Transverse colon (tissue), 4 donors: Measurements from ENCODE around the gene MUC15. TPM values are rescaled to one million over a fixed set of nuclear protein-coding genes. Genes with fewer than 3 reads are reported as not detected.

Source experiments
- DNase-seq: peaks from one replicate; pipeline ENCODE4 v3.0.0-alpha.2; 2019
- H3K27ac ChIP-seq, 4 donors: fragments of 200-600 bp; sonication (generic); 2 replicates each; pipeline ENCODE4 v1.5.1; 2016 to 2018; ENCODE audit warnings: inconsistent platforms in 4 of 4
- H3K27me3 ChIP-seq: fragments of 200-600 bp; sonication (generic); 2 replicates; pipeline ENCODE4 v1.5.1; 2017; ENCODE audit warnings: inconsistent platforms
- H3K36me3 ChIP-seq, 4 donors: fragments of 200-600 bp; sonication (generic); 2 replicates each; pipeline ENCODE4 v1.5.1; 2017 to 2019; ENCODE audit warnings: inconsistent platforms in 4 of 4
- H3K4me1 ChIP-seq, 4 donors: fragments of 200-600 bp; sonication (generic); 2 replicates each; pipeline ENCODE4 v1.5.1; 2017 to 2020; ENCODE audit warnings: inconsistent platforms in 4 of 4
- H3K4me3 ChIP-seq, 4 donors: fragments of 200-600 bp; sonication (generic); 1 replicate in 1 of 4; 2 replicates in 3 of 4; pipeline versions ENCODE4 v1.5.1 to v1.6.1; 2017 to 2019; ENCODE audit warnings: inconsistent platforms in 4 of 4
- H3K9me3 ChIP-seq, 2 donors: fragments of 200-600 bp; sonication (generic); 2 replicates each; pipeline ENCODE4 v1.5.1; 2017 to 2019; ENCODE audit warnings: inconsistent platforms in 2 of 2
- CTCF ChIP-seq, 5 experiments: fragments of 200-600 bp in 3 of 5; fragments of 450-650 bp in 2 of 5; sonication (generic) in 3 of 5; IDR thresholded peaks; 1 replicate in 2 of 5; 2 replicates in 3 of 5; pipeline ENCODE4 v1.5.1; 2016 to 2017; ENCODE audit warnings: antibody characterized with exemption in 5 of 5, inconsistent platforms in 3 of 5, mild to moderate bottlenecking in 2 of 5, moderate library complexity in 1 of 5
- EP300 ChIP-seq: sonication (generic); formaldehyde crosslinking; IDR thresholded peaks from one replicate; pipeline ENCODE4 v1.6.1; 2017; ENCODE audit warnings: antibody characterized with exemption, low read depth
- POLR2A ChIP-seq: fragments of 450-650 bp; IDR thresholded peaks from one replicate; pipeline ENCODE4 v1.6.1; 2016; ENCODE audit warnings: antibody characterized with exemption, mild to moderate bottlenecking, moderate library complexity
- POLR2AphosphoS5 ChIP-seq, 3 donors: sonication (generic); formaldehyde crosslinking; IDR thresholded peaks; one replicate each; pipeline ENCODE4 v1.6.1; 2016; ENCODE audit warnings: antibody characterized with exemption in 3 of 3
- WGBS, 2 donors: methylation state at CpG; one replicate each; pipeline ENCODE4 v1.1.5; 2018; ENCODE audit warnings: low coverage in 1 of 2; 5-methylcytosine and 5-hydroxymethylcytosine counted together
- in situ Hi-C, 4 donors: fragments of 200-750 bp; cut with MboI; loops; one replicate each; pipeline versions ENCODE4 v1.15.0 to v1.15.1; 2017; ENCODE audit warnings: low sequenced_read_pairs in 3 of 4, low pct_ligation_motif_present in 1 of 4, low pct_unique_long_range_greater_than_20kb in 1 of 4
- intact Hi-C: fragments of 100-400 bp; cut with DNase I; formaldehyde crosslinking; loops from one replicate; pipeline ENCODE4 v1.15.1; 2023; ENCODE audit warnings: low total_unique reads
- total RNA-seq, 4 donors: library from RNA; depleted of rRNA; stranded (reverse); fragments of >200 nt; gene quantifications; one replicate each; pipeline ENCODE4 v1.1.0, GENCODE V29; 2016

MUC15 gene
- total RNA-seq, 4 donors from 2014 or later: not detected

GRCh38 chr11:26572770-26573402, 823 bp upstream of the MUC15 start:
- no peaks in the 10 kb centered on the region for H3K36me3 ChIP-seq
- no peak for TF ChIP-seq CTCF (IDR thresholded peaks at IDR 0.05)
- TF ChIP-seq POLR2A: no peak
- no peak for TF ChIP-seq POLR2AphosphoS5 (IDR thresholded peaks at IDR 0.05)
- no peak for TF ChIP-seq EP300
- intact Hi-C loops (no loop called here), in situ Hi-C loops (no loop called here)
- DNase-seq: no peak
- H3K27ac ChIP-seq: no peak overlapping the region
- WGBS, 2 donors: 77 to 83% methylated on average over 11 of the region's 11 CpGs
- H3K9me3 ChIP-seq: no peaks in the 10 kb centered on the region
- H3K4me1 ChIP-seq: no peaks in the 10 kb centered on the region
- H3K27me3 ChIP-seq: no peaks in the 10 kb centered on the region
- H3K4me3 ChIP-seq: no peak overlapping the region

- no peaks in the 10 kb centered on the region for H3K9me3 ChIP-seq
- H3K27ac ChIP-seq: no peak overlapping the region
- in situ Hi-C loops (no loop called here), intact Hi-C loops (no loop called here)
- no peak for DNase-seq
- no peaks in the 10 kb centered on the region for H3K36me3 ChIP-seq
- no peak for TF ChIP-seq POLR2A
- 53 to 79% methylated on average over 1 to 2 of the region's 2 CpGs for WGBS, 2 donors
- no peak overlapping the region for H3K4me3 ChIP-seq
- H3K27me3 ChIP-seq: no peaks in the 10 kb centered on the region
- no peaks in the 10 kb centered on the region for H3K4me1 ChIP-seq
Measured at GRCh38 chr11:26569646-26570045, 2.4 kb downstream of the MUC15 start.

- in situ Hi-C loops: no loop called here
- Histone ChIP-seq H3K27ac (no peak overlapping the region), H3K36me3 (no peaks in the 10 kb centered on the region), H3K9me3 (no peaks in the 10 kb centered on the region), H3K4me3 (no peak overlapping the region), H3K4me1 (no peaks in the 10 kb centered on the region), H3K27me3 (no peaks in the 10 kb centered on the region)
- 59 to 67% methylated on average over 4 of the region's 4 CpGs for WGBS, 2 donors
- no peak for DNase-seq
- TF ChIP-seq CTCF (IDR thresholded peaks at IDR 0.05) (no peak), EP300 (no peak), POLR2AphosphoS5 (IDR thresholded peaks at IDR 0.05) (no peak), POLR2A (no peak)
- intact Hi-C loops: no loop called here
Measured at GRCh38 chr11:26558190-26558589, 13.9 kb downstream of the MUC15 start.

GRCh38 chr11:26557666-26558065, 14.4 kb downstream of the MUC15 start:
- intact Hi-C loops (no loop called here), in situ Hi-C loops (no loop called here)
- no peaks in the 10 kb centered on the region for H3K27me3 ChIP-seq
- WGBS, 2 donors: 49 to 56% methylated on average over 3 of the region's 3 CpGs
- no peak overlapping the region for H3K4me3 ChIP-seq
- no peak for DNase-seq
- no peaks in the 10 kb centered on the region for H3K36me3 ChIP-seq
- TF ChIP-seq EP300 (no peak), POLR2A (no peak), CTCF (IDR thresholded peaks at IDR 0.05) (no peak), POLR2AphosphoS5 (IDR thresholded peaks at IDR 0.05) (no peak)
- no peaks in the 10 kb centered on the region for H3K4me1 ChIP-seq
- no peaks in the 10 kb centered on the region for H3K9me3 ChIP-seq
- H3K27ac ChIP-seq: no peak overlapping the region

DNA sequence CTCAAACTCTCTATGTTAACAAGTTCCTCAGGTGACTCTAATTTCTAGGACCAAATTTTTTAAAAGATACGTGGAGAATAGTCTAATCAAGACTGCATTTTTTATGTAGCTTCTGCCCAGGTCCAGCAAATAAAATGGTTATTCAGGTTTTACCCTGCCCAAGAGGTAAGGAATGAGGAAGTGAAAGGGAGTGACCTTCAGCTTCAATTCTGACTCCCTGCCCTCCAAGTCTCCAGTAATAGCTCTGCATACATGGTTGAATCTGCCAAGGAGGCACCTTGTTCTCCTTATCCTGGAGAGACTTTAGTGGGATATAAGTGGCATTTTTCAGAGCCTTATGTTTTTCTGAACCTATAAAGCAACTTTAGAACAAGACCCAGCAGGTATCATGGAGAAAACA, 15.5 kb downstream of the MUC15 start:
- H3K36me3 ChIP-seq: no peaks in the 10 kb centered on the region
- WGBS, 2 donors: 56 to 89% methylated on average over 1 of the region's 1 CpG
- no peaks in the 10 kb centered on the region for H3K9me3 ChIP-seq
- H3K4me1 ChIP-seq: no peaks in the 10 kb centered on the region
- DNase-seq: no peak
- TF ChIP-seq POLR2A (no peak), CTCF (IDR thresholded peaks at IDR 0.05) (no peak), POLR2AphosphoS5 (IDR thresholded peaks at IDR 0.05) (no peak), EP300 (no peak)
- no peak overlapping the region for H3K4me3 ChIP-seq
- in situ Hi-C loops (no loop called here), intact Hi-C loops (no loop called here)
- H3K27me3 ChIP-seq: no peaks in the 10 kb centered on the region
- H3K27ac ChIP-seq: no peak overlapping the region
